OCI-LY1 (cell line): ENCODE measurements around the gene SNCB.

Experiments used
- EZH2 ChIP-seq: fragments of 200-600 bp; sonication (generic), shearing (Covaris generic); IDR thresholded peaks from 2 replicates; pipeline ENCODE4 v1.8.0; 2017; ENCODE audit warnings: borderline replicate concordance, mixed run types, mild to moderate bottlenecking, antibody characterized with exemption, low read length, moderate library complexity, mixed read lengths
- TF ChIP-seq, protein P1 (sequence below): fragments of 200-600 bp; sonication (generic), shearing (Covaris generic); IDR thresholded peaks from 2 replicates; pipeline ENCODE4 v1.5.1; 2017; ENCODE audit warnings: mild to moderate bottlenecking, antibody characterized with exemption, low read length, moderate library complexity, mixed read lengths

DNA sequence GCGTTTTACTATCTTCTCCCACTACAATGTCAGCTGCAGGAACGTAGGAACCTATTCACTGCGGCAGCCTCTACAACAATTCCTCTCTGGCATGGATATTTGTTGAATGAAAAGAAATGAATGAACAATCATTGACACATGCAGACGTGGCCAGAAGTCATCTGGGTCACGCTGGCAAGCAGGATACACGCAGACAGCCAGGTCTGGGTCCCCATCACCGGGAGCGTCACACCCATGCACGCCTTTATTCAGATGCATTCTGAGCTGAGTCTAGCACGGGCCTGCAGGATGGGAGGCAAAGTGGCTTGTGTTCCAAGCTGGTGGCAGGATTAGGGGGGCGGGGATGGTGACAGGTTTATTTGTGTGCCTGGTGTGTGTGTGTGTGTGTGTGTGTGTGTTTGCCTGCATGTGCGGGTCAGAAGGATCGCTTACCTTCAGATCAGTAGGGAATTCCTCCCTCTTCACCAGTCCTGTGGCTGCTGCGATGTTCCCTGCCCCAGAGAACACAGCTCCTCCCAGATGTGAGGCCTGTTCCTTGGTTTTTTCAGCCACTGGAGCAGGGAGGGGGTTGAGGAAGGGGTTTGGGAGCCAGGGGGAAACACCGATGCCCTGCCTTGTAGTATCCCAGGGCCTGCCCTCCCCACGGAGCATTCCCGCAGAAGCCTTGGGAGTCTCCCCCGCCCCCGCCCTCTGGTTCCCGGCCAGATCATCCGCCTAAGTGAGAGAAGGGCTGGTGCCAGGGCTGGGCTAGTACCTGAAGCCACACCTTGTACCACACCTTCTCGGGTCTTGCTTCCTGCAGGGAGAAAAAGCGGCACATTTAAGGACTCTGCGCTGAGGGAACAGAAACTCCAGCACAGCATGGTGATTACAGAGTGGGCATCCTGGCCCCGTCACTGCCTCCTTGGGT is 4.1 kb downstream of the SNCB start:
- TF ChIP-seq, protein P1, sequence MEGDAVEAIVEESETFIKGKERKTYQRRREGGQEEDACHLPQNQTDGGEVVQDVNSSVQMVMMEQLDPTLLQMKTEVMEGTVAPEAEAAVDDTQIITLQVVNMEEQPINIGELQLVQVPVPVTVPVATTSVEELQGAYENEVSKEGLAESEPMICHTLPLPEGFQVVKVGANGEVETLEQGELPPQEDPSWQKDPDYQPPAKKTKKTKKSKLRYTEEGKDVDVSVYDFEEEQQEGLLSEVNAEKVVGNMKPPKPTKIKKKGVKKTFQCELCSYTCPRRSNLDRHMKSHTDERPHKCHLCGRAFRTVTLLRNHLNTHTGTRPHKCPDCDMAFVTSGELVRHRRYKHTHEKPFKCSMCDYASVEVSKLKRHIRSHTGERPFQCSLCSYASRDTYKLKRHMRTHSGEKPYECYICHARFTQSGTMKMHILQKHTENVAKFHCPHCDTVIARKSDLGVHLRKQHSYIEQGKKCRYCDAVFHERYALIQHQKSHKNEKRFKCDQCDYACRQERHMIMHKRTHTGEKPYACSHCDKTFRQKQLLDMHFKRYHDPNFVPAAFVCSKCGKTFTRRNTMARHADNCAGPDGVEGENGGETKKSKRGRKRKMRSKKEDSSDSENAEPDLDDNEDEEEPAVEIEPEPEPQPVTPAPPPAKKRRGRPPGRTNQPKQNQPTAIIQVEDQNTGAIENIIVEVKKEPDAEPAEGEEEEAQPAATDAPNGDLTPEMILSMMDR: no peak
- no peak for TF ChIP-seq EZH2
